HUES6 (cell line): ENCODE results near the gene TYW5.

Source experiments
- H3K27ac ChIP-seq: 2 replicates; pipeline ENCODE4 v1.7.0; 2013; ENCODE audit warnings: low read depth, mild to moderate bottlenecking, low read length, inconsistent platforms
- H3K27me3 ChIP-seq: 2 replicates; pipeline ENCODE4 v1.6.1; 2013; ENCODE audit warnings: low read length; ENCODE audit not compliant: control insufficient read depth, insufficient read depth
- H3K36me3 ChIP-seq: 2 replicates; pipeline ENCODE4 v1.6.1; 2013; ENCODE audit warnings: low read length; ENCODE audit not compliant: control insufficient read depth, insufficient read depth
- H3K4me1 ChIP-seq: 2 replicates; pipeline ENCODE4 v1.6.1; 2013; ENCODE audit warnings: low read length; ENCODE audit not compliant: control insufficient read depth, insufficient read depth
- H3K4me3 ChIP-seq: 2 replicates; pipeline ENCODE4 v1.5.1; 2013; ENCODE audit warnings: low read depth, low read length
- H3K9ac ChIP-seq: one replicate; pipeline ENCODE4 v1.6.1; 2013; ENCODE audit warnings: mild to moderate bottlenecking, low read length
- H3K9me3 ChIP-seq: 2 replicates; pipeline ENCODE4 v1.6.1; 2013; ENCODE audit warnings: low read depth, low read length; ENCODE audit not compliant: control insufficient read depth, insufficient read depth

TYW5 gene

GRCh38 chr2:199901942-199902341 is 53.3 kb downstream of the TYW5 start:
- no peak overlapping the region for H3K4me3 ChIP-seq
- H3K27ac ChIP-seq = no peak overlapping the region
- no peaks in the 10 kb centered on the region for H3K4me1 ChIP-seq
- no peaks in the 10 kb centered on the region for H3K36me3 ChIP-seq
- no peak overlapping the region for H3K9ac ChIP-seq
- no peaks in the 10 kb centered on the region for H3K27me3 ChIP-seq
- no peaks in the 10 kb centered on the region for H3K9me3 ChIP-seq

DNA sequence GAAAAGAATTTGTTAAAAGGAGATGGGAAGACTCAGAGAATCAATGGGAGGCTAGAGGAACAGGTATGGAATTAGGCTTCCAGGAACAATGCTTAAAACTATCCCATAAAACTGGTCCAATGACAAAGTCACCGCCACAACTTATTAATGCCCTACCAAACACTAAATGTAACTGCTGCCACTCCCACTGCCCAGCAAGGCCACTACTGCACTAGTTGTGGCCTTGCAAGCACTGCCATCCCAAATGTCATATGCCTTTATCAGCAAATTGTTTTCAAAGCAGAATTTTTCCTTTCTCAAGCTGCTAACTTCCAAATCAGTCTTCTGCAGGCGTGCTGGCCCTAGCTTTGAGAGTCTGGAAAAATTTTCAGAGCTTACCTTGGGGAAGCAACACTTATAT is 58.7 kb downstream of the TYW5 start:
- Histone ChIP-seq H3K4me3 (no peak overlapping the region), H3K27ac (no peak overlapping the region), H3K9me3 (0 out of 2 replicates have a peak, but pooled peaks cover 3% of the 10 kb centered on the region), H3K27me3 (no peaks in the 10 kb centered on the region), H3K4me1 (no peaks in the 10 kb centered on the region), H3K9ac (no peak overlapping the region), H3K36me3 (no peaks in the 10 kb centered on the region)

DNA sequence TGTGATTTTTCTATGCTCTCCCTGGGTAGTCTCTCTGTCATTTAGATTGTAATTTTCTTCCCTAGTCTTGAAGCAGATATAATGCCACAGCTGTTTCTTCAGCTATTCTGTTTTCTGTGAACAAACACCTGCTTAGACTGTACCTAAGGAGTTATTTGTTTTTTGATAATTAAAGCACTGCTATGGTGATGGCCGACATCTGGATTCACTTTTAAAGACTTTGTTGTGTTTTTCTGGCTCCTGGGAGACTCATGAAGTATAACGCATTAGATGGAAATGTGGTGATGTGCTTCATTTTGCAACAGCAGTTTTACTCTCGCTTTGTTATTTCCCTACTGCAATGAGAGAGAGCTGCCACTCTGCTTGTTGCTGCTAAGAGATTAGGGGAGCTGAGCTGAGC is 59.9 kb downstream of the TYW5 start:
- Histone ChIP-seq H3K9me3 (0 out of 2 replicates have a peak, but pooled peaks cover 3% of the 10 kb centered on the region), H3K4me3 (no peak overlapping the region), H3K4me1 (no peaks in the 10 kb centered on the region), H3K36me3 (no peaks in the 10 kb centered on the region), H3K9ac (no peak overlapping the region), H3K27me3 (no peaks in the 10 kb centered on the region), H3K27ac (no peak overlapping the region)

GRCh38 chr2:199883474-199884212 is 71.6 kb downstream of the TYW5 start:
- no peak overlapping the region for H3K9ac ChIP-seq
- no peaks in the 10 kb centered on the region for H3K4me1 ChIP-seq
- H3K27me3 ChIP-seq = no peaks in the 10 kb centered on the region
- H3K36me3 ChIP-seq = no peaks in the 10 kb centered on the region
- no peak overlapping the region for H3K27ac ChIP-seq
- H3K9me3 ChIP-seq = no peaks in the 10 kb centered on the region
- no peak overlapping the region for H3K4me3 ChIP-seq

DNA sequence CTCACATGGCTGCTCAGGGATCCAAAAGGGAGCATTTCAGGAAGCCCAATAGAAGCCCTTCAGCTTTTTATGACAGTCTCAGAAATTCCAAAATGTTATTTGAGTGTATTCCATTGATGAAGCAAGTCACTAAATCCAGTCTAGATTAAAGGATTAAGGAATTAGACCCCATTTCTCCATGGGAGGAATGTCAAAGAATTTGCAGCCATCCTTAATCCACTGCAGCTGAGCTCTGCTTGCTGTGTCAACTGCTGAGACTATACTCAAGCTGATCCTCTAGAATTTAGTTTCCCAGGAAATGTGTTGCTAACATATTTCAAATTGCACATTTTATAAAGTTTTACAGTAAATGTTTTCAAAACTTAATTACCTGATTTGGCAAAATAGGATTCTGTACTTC is 72.6 kb downstream of the TYW5 start:
- H3K9me3 ChIP-seq = peaks cover 7% of the 10 kb centered on the region
- H3K4me1 ChIP-seq = no peaks in the 10 kb centered on the region

More for the DNA sequence above, 72.6 kb downstream of the TYW5 start:
- Histone ChIP-seq H3K27ac (no peak overlapping the region), H3K27me3 (no peaks in the 10 kb centered on the region), H3K4me3 (no peak overlapping the region), H3K9ac (no peak overlapping the region), H3K36me3 (no peaks in the 10 kb centered on the region)
